Fibroblast of peridontal ligament (primary cell): ENCODE data around the gene ABCB11.

Experiments
- DNase-seq: peaks from one replicate; pipeline ENCODE4 v3.0.0-alpha.2; 2010; ENCODE audit errors: extremely low read depth

The ABCB11 gene

DNA sequence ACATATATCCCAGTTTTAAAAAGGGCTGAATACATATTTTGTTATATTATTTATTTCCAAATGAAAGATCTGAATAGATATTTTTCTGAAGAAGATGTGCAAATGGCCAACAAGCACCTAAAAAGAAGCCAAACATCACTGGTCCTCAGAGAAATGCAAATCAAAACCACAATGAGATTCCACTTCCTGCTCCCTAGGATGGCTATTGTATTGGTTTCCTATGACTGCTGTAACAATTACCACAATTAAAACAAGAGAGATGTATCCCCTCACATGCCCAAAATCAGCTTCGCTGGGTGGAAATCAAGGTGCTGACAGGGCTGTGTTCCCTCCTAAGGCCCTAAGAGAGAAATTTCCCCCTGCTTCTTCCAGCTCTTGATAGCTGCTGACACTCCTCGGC is 23.2 kb downstream of the ABCB11 start:
- no peak for DNase-seq

DNA sequence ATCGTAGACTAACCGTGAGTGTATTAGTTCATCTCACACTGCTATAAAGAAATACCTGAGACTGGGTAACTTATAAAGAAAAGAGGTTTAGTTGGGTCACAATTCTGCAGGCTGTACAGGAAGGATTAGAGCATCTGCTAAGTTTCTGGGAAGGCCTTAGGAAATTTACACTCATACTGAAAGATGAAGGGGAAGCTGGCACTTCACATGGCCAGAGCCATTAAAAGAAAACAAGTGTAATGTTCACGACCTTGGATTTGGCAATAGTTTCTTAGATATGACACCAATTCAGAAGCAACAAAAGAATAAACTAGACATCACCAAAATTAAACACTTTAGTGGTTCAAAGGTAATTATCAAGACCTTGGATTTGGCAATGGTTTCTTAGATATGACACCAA is 23.8 kb downstream of the ABCB11 start:
- no peak for DNase-seq

- DNase-seq, result no peak
These were observed 24.5 kb downstream of the ABCB11 start for GRCh38 chr2:169006665-169007064.

DNA sequence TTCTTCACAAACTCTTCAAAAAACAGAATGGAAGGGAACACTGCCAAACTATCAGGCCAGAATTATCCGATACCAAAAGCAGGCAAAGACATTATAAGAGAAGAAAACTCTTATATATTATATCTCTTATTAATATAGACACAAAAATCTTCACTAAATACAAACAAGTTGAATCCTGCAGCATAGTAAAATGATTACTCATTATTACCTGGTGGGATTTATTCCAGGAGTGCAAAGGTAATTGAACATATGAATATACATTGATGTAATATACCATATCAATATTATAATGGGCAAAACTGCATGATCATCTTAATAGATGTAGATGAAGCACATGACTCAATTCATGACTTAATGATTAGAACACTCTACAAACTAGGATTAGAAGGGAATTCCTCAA is 25.1 kb downstream of the ABCB11 start:
- DNase-seq, result no peak

GRCh38 chr2:169005080-169005598 is 26.0 kb downstream of the ABCB11 start:
- no peak for DNase-seq

DNA sequence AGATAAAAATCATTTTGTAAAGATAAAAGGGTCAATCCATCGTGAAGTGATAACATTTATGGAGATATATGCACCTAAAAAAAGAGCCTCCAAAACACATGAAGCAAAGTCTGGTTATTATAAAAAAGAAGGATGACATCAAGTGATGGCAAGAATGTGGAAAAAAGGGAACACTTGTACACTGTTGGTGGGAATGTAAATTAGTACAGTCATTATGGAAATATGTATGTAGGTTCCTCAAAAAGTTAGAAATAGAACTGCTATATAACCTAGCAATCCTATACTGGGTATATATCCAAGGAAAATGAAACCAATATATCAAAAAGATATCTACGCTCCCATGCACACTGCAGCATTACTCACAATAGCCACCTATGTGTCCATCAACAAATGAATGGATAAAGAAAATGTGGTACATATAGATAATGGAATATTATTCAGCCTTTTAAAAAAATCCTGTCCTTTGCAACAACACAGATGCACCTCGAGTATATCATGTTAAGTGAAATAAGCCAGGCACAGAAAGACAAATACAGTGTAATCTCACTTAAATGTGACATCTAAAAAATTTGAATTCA is 28.9 kb downstream of the ABCB11 start:
- DNase-seq, result no peak

- peak; percentile 2 for DNase-seq
These were observed 29.9 kb downstream of the ABCB11 start for GRCh38 chr2:169001116-169001815.

DNA sequence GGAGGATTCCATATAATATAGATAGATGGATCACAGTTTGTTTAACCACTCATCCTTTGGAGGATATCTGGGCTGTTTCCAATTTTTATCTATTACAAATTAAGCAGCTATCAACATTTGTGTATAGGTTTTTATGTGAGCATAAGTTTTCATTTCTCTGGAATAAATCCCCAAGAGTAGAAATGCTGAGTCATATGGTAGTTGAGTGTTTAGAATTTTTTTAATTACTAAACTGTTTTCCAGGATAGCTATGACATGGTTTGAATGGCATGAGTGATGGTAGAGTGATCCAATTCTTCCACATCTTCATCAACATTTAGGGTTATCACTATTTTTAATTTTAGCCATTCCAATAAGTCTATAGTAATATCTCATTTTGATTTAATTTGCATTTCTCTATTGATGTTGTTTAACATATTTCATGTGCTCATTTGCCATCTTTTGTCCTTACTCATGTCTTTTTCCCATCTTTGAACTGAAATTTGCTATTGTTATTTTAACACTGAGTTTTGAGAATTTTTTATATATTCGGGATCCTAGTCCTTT is 31.4 kb downstream of the ABCB11 start:
- DNase-seq, result peak; percentile 25

DNA sequence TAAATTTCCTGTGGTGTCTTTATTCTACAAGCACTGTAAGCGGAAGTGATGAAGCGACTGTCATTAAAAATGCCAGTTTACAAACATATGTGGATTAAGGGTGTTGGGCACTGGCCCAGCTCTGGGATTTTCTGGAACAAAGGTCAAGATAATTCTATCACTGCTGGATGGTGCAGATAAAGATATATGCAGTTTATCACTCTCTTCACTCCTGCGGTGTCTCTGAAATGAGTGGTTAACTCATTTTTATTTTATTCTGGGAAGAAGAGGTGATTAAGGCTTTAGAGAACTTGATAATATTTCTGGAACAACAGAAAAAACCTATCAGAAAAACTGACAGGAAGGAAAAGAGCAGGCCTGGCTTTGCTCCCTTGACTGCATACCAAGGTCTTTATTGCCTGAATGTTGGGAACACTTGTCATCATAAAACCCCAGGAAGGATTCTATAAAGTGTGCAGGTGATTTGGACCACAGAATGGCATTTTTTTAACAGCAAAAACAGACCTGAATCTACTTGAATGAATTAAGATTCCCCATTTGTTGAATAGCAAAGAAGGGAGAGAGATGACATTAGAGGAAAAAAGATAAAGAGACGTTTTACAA is 32.4 kb downstream of the ABCB11 start:
- DNase-seq, result no peak

GRCh38 chr2:168997794-168998193 is 33.3 kb downstream of the ABCB11 start:
- DNase-seq, result peak; percentile 26

- peak; percentile 2 for DNase-seq
These were observed 34.0 kb downstream of the ABCB11 start for GRCh38 chr2:168997118-168997521.

DNA sequence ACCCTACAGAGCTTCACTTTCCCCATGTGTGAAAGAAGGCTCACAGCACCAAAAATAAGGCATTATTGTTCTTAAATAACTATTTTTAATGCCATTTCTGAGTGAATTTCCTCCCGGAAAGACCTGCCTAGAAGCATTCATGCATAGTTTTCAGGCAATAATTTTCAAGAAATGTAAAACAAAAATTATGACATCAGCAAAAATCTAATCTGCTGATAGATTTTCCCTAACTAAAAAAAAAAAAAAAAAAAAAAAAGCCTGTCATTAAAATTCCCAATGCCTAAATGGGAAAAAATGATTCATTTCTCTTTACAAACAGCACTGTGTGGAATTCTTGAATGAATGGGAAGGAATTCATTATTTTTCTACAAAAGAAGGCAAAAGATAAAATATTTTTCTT is 35.4 kb downstream of the ABCB11 start:
- DNase-seq, result no peak

DNA sequence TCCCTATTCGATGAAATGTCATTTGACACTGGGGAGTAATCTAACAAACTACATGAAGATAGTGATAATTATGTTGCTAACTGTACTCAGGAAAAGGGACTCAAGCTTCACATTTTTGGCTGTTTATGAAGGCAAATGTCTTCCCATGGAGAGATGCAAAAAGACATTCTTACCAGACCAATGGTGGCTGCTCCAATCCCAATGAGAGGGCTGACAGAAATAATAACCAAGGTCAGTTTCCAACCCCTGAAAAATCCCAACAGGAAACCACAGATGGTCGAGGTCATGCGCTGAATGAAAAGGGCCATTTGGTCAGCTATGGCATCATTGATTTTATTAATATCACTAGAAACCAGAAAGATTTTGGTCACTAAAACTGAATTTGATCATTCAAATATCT is 37.6 kb downstream of the ABCB11 start:
- no peak for DNase-seq

GRCh38 chr2:168992591-168993349 is 38.4 kb downstream of the ABCB11 start:
- no peak for DNase-seq

- DNase-seq, result no peak
These were observed 39.1 kb downstream of the ABCB11 start for GRCh38 chr2:168992026-168992425.

- no peak for DNase-seq
These were observed 42.4 kb downstream of the ABCB11 start for GRCh38 chr2:168988755-168989154.

DNA sequence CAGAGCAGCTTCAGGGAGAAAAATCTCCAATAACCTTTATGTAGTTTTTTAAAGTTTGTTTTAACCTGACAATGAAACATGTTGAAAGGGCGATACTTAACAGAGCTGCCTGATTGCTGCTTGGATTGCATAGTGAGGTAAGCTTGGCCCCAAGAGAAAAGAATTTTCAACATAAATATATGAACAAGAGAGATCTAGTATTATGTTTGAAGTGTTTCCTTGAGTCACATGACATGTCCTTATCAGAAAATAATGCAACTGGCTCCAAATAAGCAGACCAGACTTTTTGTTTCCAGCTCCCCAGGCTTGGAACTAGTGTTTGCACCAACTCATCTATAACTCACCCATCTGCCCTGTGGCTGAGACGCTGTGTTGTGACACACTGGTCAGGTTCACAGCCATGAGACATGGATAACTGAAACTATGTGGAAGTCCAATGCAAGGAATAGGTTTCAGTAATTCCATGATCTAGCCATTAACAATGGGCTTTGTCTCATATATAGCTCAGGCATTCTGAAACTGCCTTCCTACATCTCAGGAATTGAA is 44.7 kb downstream of the ABCB11 start:
- DNase-seq, result no peak

DNA sequence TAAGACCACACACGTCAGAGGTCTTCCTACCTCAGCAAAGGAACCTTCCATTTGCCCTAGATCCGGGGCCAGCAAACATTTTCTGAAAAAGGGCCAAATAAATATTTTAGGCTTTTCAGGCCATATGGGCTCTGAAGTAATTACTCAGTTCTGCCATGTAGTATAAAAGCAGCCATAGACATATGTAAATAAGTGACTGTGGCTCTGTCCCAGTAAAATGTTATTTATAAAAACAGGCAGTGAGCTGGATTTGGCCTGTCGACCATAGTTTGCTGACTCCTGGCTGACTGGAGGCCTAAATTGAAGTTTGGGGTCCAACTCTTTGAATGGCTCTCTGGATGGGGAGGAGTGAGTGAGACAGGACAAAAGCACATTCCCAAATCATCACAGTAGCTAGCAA is 49.5 kb downstream of the ABCB11 start:
- no peak for DNase-seq

DNA sequence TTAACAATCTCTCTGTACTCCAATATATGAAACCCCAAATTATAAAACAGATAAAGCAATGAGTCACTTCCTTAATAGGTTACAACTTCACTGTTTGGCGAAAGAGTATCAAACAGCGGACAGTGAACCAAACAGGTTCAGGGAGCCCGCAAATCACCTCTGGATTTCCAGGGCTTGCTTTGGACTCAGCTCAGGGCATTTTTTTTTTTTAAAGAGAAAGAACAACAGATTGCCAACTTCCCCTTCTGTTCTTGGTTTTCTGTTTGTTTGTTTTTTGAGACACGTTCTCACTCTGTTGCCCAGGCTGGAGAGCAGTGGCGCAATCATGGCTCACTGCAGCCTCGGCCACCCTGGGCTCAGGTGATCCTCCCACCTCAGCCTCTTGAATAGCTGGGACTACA is 52.7 kb downstream of the ABCB11 start:
- no peak for DNase-seq

DNA sequence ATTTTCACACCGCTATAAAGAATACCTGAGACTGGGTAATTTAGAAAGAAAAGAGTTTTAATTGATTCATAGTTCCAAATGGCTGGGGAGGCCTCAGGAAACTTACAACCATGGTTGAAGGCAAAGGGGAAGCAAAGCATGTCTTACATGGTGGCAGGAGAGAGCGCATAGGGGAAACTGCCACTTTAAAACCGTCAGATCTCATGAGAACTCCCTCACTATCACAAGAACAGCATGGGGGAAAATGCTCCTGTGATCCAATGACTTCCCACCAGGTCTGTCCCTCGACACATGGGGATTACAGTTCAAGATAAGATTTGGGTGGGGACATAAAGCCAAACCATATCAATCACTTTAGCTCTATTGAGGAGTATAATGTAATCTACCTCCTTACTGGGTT is 53.5 kb downstream of the ABCB11 start:
- no peak for DNase-seq

DNA sequence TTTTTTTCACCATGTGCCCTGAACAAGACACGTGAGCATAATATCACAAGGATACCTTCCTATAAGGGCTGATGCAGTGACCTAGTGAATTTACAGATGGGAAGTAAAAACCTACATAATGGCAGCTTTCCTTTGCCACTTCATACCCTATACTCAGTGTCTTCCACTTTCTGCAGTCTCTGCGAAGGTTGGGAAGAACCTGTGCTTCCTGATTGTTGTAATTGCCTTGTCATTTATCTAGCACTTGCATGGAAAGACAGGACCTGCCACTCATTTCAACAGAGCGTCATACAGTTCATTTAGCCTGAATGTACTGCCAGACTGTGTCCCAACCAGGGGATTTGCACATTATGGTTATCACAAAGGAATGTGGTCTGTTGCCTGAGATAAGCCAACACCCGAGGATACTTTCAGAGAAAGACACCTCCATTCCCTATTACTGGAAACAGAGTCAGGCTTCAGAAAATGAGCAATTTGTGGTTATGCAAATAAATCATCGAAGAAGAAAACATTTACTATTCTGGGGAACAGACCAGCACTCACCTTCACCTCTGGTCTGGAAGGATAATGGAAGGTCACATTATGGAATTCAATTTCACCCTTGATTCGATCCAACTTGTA is 55.0 kb downstream of the ABCB11 start:
- DNase-seq, result no peak
